ENCODE measurements around the gene SYPL1. TPM values are rescaled to one million over a fixed set of nuclear protein-coding genes. Genes with fewer than 3 reads are reported as not detected.

Gene SYPL1
- total and polyA plus RNA-seq, 4 donors, result 52.7 to 114 (median 68.4) TPM

DNA sequence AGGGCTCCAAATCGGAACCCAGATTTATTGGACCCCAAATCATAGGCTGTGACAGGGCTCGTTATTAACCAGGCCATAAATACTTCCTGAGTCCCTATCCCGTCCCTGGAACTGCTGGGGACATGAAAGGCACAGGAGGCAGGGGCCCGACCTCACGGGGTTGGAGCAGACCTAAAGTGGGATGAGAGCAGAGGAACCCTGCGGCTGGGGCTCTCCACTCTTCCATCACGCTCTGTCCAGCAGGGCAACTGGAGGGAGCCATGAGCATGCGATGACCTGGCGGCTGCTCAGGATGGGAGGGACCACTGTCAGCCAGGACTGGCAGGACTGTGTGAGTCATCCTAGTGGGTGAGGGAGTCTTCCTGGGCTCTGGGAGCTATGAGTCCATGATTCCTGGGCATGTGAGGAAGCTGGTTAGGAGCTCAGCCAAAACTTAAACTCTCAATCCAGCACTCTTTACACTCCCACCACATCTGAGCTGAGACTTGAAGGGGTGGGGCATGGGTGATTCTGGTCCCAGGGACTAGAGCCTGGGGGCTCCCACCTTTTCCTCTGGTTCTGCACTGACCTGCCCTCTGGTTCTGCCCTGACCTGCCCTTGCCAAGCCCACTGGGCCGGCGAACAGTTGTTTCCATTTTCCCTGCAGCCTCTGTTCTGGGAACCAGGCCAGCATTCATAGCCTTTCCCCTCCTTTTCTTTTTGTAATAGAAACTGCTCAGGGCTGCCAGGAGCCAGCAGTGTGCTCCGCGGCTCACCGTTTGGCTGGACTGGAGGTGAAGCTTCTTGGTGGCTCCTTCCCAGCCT lies 47.1 kb downstream of the SYPL1 start:
- ATAC-seq (ENCODE audit: insufficient read depth, low FRiP score) (peak; percentile 81), DNase-seq (peak; percentile 79 to 92 (median 88))
- Histone ChIP-seq H3K36me3 (ENCODE audit: control insufficient read depth in 4 of 4, insufficient read depth in 4 of 4, low read length in 4 of 4) (no peaks in the 10 kb centered on the region), H3K4me3 (no peak overlapping the region), H3K4me1 (ENCODE audit: control insufficient read depth in 5 of 5, insufficient read depth in 5 of 5, low read length in 5 of 5) (peaks cover 4 to 19% (median 13%) of the 10 kb centered on the region in 5 donors), H3K27me3 (ENCODE audit: control insufficient read depth in 3 of 3, insufficient read depth in 3 of 3, low read length in 2 of 3) (no peaks in the 10 kb centered on the region), H3K9me3 (ENCODE audit: control insufficient read depth in 4 of 4, insufficient read depth in 3 of 4, low read length in 3 of 4) (no peaks in the 10 kb centered on the region), H3K9ac (ENCODE audit: insufficient read depth in 1 of 2, low read length in 2 of 2) (no peak overlapping the region), H3K27ac (ENCODE audit: low read depth in 1 of 2, low read length in 1 of 2) (peak overlapping the region; percentile 26 to 75)
- WGBS, 2 donors, result 51 to 59% methylated on average over 14 of the region's 14 CpGs
- TF ChIP-seq, protein P1, sequence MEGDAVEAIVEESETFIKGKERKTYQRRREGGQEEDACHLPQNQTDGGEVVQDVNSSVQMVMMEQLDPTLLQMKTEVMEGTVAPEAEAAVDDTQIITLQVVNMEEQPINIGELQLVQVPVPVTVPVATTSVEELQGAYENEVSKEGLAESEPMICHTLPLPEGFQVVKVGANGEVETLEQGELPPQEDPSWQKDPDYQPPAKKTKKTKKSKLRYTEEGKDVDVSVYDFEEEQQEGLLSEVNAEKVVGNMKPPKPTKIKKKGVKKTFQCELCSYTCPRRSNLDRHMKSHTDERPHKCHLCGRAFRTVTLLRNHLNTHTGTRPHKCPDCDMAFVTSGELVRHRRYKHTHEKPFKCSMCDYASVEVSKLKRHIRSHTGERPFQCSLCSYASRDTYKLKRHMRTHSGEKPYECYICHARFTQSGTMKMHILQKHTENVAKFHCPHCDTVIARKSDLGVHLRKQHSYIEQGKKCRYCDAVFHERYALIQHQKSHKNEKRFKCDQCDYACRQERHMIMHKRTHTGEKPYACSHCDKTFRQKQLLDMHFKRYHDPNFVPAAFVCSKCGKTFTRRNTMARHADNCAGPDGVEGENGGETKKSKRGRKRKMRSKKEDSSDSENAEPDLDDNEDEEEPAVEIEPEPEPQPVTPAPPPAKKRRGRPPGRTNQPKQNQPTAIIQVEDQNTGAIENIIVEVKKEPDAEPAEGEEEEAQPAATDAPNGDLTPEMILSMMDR (IDR thresholded peaks at IDR 0.05; ENCODE audit: control extremely low read depth, extremely low read depth), result no peak

DNA sequence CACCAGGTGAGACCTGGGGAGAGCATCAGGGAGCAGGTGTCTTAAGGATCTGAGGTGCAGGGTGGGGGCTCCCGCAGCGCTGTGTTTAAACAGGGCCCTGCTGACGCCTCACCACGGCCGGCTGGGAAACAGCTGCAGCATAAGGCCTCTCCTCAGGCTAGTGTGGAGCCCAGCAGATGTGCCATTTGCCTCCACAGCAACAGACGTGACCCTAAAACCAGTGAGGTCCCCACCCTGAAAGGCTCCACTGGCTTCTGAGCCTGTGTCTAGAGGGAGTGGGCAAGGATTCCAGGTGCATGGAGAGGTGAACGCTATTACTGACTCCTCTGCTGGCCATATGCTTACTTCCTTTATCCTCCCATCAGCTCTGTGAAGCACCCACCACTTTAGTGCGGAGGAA lies 47.8 kb downstream of the SYPL1 start:
- no peaks in the 10 kb centered on the region for H3K36me3 ChIP-seq (ENCODE audit: control insufficient read depth in 4 of 4, insufficient read depth in 4 of 4, low read length in 4 of 4)
- H3K9me3 ChIP-seq (ENCODE audit: control insufficient read depth in 4 of 4, insufficient read depth in 3 of 4, low read length in 3 of 4), result no peaks in the 10 kb centered on the region
- TF ChIP-seq, protein P1 (IDR thresholded peaks at IDR 0.05; ENCODE audit: control extremely low read depth, extremely low read depth), result no peak
- H3K9ac ChIP-seq (ENCODE audit: insufficient read depth in 1 of 2, low read length in 2 of 2), result no peak overlapping the region
- 78 to 85% methylated on average over 8 of the region's 8 CpGs for WGBS, 2 donors
- ATAC-seq (ENCODE audit: insufficient read depth, low FRiP score) (no peak), DNase-seq (no peak)
- no peak overlapping the region for H3K4me3 ChIP-seq
- H3K27ac ChIP-seq (ENCODE audit: low read depth in 1 of 2, low read length in 1 of 2), result peak overlapping the region; percentile 13 to 75
- peaks cover 4 to 19% (median 13%) of the 10 kb centered on the region in 5 donors for H3K4me1 ChIP-seq (ENCODE audit: control insufficient read depth in 5 of 5, insufficient read depth in 5 of 5, low read length in 5 of 5)
- no peaks in the 10 kb centered on the region for H3K27me3 ChIP-seq (ENCODE audit: control insufficient read depth in 3 of 3, insufficient read depth in 3 of 3, low read length in 2 of 3)

DNA sequence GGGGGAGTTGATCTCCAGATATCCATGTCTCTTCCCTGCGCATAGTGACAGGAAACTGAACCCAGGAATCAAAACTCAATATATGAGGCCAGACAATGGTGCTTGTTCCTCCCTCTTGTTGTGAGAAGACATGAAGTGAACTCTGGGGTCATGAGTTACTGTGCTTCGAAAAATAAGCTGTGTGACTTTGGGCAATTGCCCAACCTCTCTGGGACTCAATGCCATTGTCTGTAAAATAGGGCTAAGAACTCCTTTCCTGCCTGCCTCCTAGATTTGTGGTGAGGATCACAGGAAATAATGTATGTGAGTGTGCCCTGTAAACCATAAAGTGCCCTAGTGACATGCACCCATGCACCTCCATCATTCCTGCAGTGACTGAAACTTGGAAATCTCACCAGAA lies 48.4 kb downstream of the SYPL1 start:
- ATAC-seq (ENCODE audit: insufficient read depth, low FRiP score) (no peak), DNase-seq (no peak)
- Histone ChIP-seq H3K4me3 (no peak overlapping the region), H3K27me3 (ENCODE audit: control insufficient read depth in 3 of 3, insufficient read depth in 3 of 3, low read length in 2 of 3) (no peaks in the 10 kb centered on the region), H3K4me1 (ENCODE audit: control insufficient read depth in 5 of 5, insufficient read depth in 5 of 5, low read length in 5 of 5) (peaks cover 0 to 19% (median 13%) of the 10 kb centered on the region in 5 donors), H3K36me3 (ENCODE audit: control insufficient read depth in 4 of 4, insufficient read depth in 4 of 4, low read length in 4 of 4) (no peaks in the 10 kb centered on the region), H3K9ac (ENCODE audit: insufficient read depth in 1 of 2, low read length in 2 of 2) (no peak overlapping the region), H3K9me3 (ENCODE audit: control insufficient read depth in 4 of 4, insufficient read depth in 3 of 4, low read length in 3 of 4) (no peaks in the 10 kb centered on the region), H3K27ac (ENCODE audit: low read depth in 1 of 2, low read length in 1 of 2) (no peak overlapping the region)
- TF ChIP-seq, protein P1 (IDR thresholded peaks at IDR 0.05; ENCODE audit: control extremely low read depth, extremely low read depth), result no peak
- WGBS, 2 donors, result 78 to 93% methylated on average over 2 of the region's 2 CpGs

Data from lung (tissue), 12 donors.